HG03135 (cell line): ENCODE data around the gene TBC1D22B.
"Not testable (repeated sequence)": the region's sequence is repeated elsewhere in the genome, so short reads cannot be mapped to it uniquely, and the experiment has no call there.

Source experiments
- ATAC-seq: cut with Tn5 transposase; IDR thresholded peaks from one replicate; pipeline ENCODE4 v1.9.1; 2021; ENCODE audit warnings: mild to moderate bottlenecking, moderate library complexity; ENCODE audit not compliant: unreplicated experiment

The TBC1D22B gene

GRCh38 chr6:37265860-37266259 lies 8.3 kb downstream of the TBC1D22B start:
- ATAC-seq = no peak

GRCh38 chr6:37269105-37269504 lies 11.5 kb downstream of the TBC1D22B start:
- ATAC-seq = no peak

GRCh38 chr6:37272834-37273566 lies 15.4 kb downstream of the TBC1D22B start:
- ATAC-seq = no peak

- no peak for ATAC-seq
Measured at GRCh38 chr6:37273690-37274089, 16.1 kb downstream of the TBC1D22B start.

- ATAC-seq = no peak
Measured at GRCh38 chr6:37275350-37275749, 17.8 kb downstream of the TBC1D22B start.

GRCh38 chr6:37277001-37277409 lies 19.4 kb downstream of the TBC1D22B start:
- ATAC-seq = peak; percentile 58

GRCh38 chr6:37279366-37280134 lies 22.0 kb downstream of the TBC1D22B start:
- no peak for ATAC-seq

GRCh38 chr6:37280162-37280887 lies 22.8 kb downstream of the TBC1D22B start:
- ATAC-seq = no peak

- no peak for ATAC-seq
Measured at GRCh38 chr6:37282371-37282770, 24.8 kb downstream of the TBC1D22B start.

- no peak for ATAC-seq
Measured at GRCh38 chr6:37283268-37283667, 25.7 kb downstream of the TBC1D22B start.

- ATAC-seq = no peak
Measured at GRCh38 chr6:37283671-37284151, 26.1 kb downstream of the TBC1D22B start.

- no peak for ATAC-seq
Measured at GRCh38 chr6:37284781-37285180, 27.2 kb downstream of the TBC1D22B start.

GRCh38 chr6:37285861-37286311 lies 28.3 kb downstream of the TBC1D22B start:
- peak; percentile 43 for ATAC-seq

- ATAC-seq = no peak
Measured at GRCh38 chr6:37287519-37288157, 30.1 kb downstream of the TBC1D22B start.

- ATAC-seq = no peak
Measured at GRCh38 chr6:37288247-37288646, 30.7 kb downstream of the TBC1D22B start.

GRCh38 chr6:37289931-37290330 lies 32.4 kb downstream of the TBC1D22B start:
- no peak for ATAC-seq

GRCh38 chr6:37293426-37293825 lies 35.9 kb downstream of the TBC1D22B start:
- no peak for ATAC-seq

- not testable (repeated sequence) for ATAC-seq
Measured at GRCh38 chr6:37297637-37298036, 40.1 kb downstream of the TBC1D22B start.

GRCh38 chr6:37298958-37299357 lies 41.4 kb downstream of the TBC1D22B start:
- ATAC-seq = peak; percentile 69

GRCh38 chr6:37299990-37300389 lies 42.4 kb downstream of the TBC1D22B start:
- ATAC-seq = no peak
